A549 (cell line): ENCODE data around the gene POLR1E. TPM values are rescaled to one million over a fixed set of nuclear protein-coding genes. Genes with fewer than 3 reads are reported as not detected.

Experiments
- ATAC-seq, 2 experiments: fragments of 200-7000 bp in 1 of 2; fragments of >200 bp in 1 of 2; cut with Nextera tagmentation in 1 of 2; cut with Tn5 transposase in 1 of 2; 3 replicates each; pipeline versions ENCODE4 v1.8.0 to v1.9.1; 2018 to 2020; ENCODE audit warnings: mild to moderate bottlenecking in 1 of 2, moderate library complexity in 1 of 2
- CTCF ChIA-PET: fragments of 300-600 bp; sonication (Branson Sonifier 250); formaldehyde crosslinking; extraction: SDS; loops from one replicate; lab custom pipeline; 2021; ENCODE audit warnings: antibody characterized with exemption, inconsistent platforms; lab: Yijun Ruan, JAX
- POLR2A ChIA-PET: fragments of 350-600 bp; formaldehyde crosslinking; extraction: SDS; loops from one replicate; lab custom pipeline; 2021; ENCODE audit warnings: antibody characterized with exemption, inconsistent platforms; lab: Yijun Ruan, JAX
- DNase-seq, 2 experiments: peaks; one replicate each; pipeline versions ENCODE4 v3.0.0 to v3.0.0-alpha.2; 2011 to 2016; ENCODE audit warnings: low read depth in 1 of 2, low spot score in 1 of 2
- FAIRE-seq: peaks from 2 replicates; lab custom pipeline; 2011; peaks lifted over from hg19 to GRCh38; lab: Jason Lieb, UNC
- H3K27ac ChIP-seq, 2 experiments: fragments of >200 bp; sonication (Bioruptor Twin); formaldehyde crosslinking; 3 replicates each; pipeline ENCODE4 v1.5.1; 2016 to 2017
- H3K4me1 ChIP-seq: fragments of >200 bp; sonication (Bioruptor Twin); formaldehyde crosslinking; 3 replicates; pipeline ENCODE4 v1.6.1; 2016
- H3K4me2 ChIP-seq: fragments of >200 bp; sonication (Bioruptor Twin); formaldehyde crosslinking; 3 replicates; pipeline ENCODE4 v1.6.1; 2016
- H3K4me3 ChIP-seq: fragments of >200 bp; sonication (Bioruptor Twin); formaldehyde crosslinking; 3 replicates; pipeline ENCODE4 v1.5.1; 2016
- H3K9me3 ChIP-seq: fragments of >200 bp; sonication (Bioruptor Twin); formaldehyde crosslinking; 3 replicates; pipeline ENCODE4 v1.6.1; 2016
- ATOH8 ChIP-seq: fragments of 250-450 bp; sonication (Bioruptor Pico); IDR thresholded peaks from 2 replicates; pipeline ENCODE4 v1.5.0; 2020; ENCODE audit warnings: low read depth, mild to moderate bottlenecking, moderate library complexity
- CHD2 ChIP-seq: fragments of 150-350 bp; IDR thresholded peaks from 2 replicates; pipeline ENCODE4 v1.6.1; 2014; ENCODE audit warnings: low read length; ENCODE audit not compliant: partially characterized antibody
- CTCF ChIP-seq: fragments of >200 bp; sonication (Bioruptor Twin); formaldehyde crosslinking; IDR thresholded peaks from 3 replicates; pipeline ENCODE4 v1.5.1; 2016
- FOSL2 ChIP-seq, 2 experiments: fragments of 450-650 bp in 1 of 2; fragments of >200 bp in 1 of 2; sonication (Bioruptor Twin) in 1 of 2; formaldehyde crosslinking; IDR thresholded peaks; 2 replicates each; pipeline versions ENCODE4 v1.5.0 to v1.6.1; 2016 to 2020; ENCODE audit warnings: mild to moderate bottlenecking in 1 of 2, moderate library complexity in 1 of 2
- GATA3 ChIP-seq: IDR thresholded peaks from 2 replicates; pipeline ENCODE4 v1.6.1; 2012; ENCODE audit warnings: borderline replicate concordance
- HEYL ChIP-seq: fragments of 250-450 bp; sonication (Bioruptor Pico); IDR thresholded peaks from 2 replicates; pipeline ENCODE4 v1.8.0; 2021; ENCODE audit warnings: mild to moderate bottlenecking, moderate library complexity
- HMGXB4 ChIP-seq: fragments of 250-450 bp; sonication (Bioruptor Pico); IDR thresholded peaks from 2 replicates; pipeline ENCODE4 v1.5.0; 2021; ENCODE audit warnings: mild to moderate bottlenecking, moderate library complexity, borderline replicate concordance
- HOXA7 ChIP-seq: fragments of 250-450 bp; sonication (Bioruptor Pico); IDR thresholded peaks from 2 replicates; pipeline ENCODE4 v1.5.0; 2020; ENCODE audit warnings: mild to moderate bottlenecking, moderate library complexity
- HOXB13 ChIP-seq: fragments of 250-450 bp; sonication (Bioruptor Pico); IDR thresholded peaks from 2 replicates; pipeline ENCODE4 v1.5.0; 2020; ENCODE audit warnings: low read depth, mild to moderate bottlenecking, moderate library complexity
- MAZ ChIP-seq: fragments of 150-350 bp; IDR thresholded peaks from 2 replicates; pipeline ENCODE4 v1.6.1; 2014; ENCODE audit warnings: antibody characterized with exemption, low read depth, low read length, borderline replicate concordance
- NPAS2 ChIP-seq: fragments of 250-450 bp; sonication (Bioruptor Pico); IDR thresholded peaks from 2 replicates; pipeline ENCODE4 v1.8.0; 2022; ENCODE audit warnings: mild to moderate bottlenecking, moderate library complexity, borderline replicate concordance
- PBX3 ChIP-seq: IDR thresholded peaks from 2 replicates; pipeline ENCODE4 v1.6.1; 2012
- POLR2AphosphoS2 ChIP-seq: conservative IDR thresholded peaks from 2 replicates; pipeline ENCODE4 v1.6.1; 2012; ENCODE audit warnings: low read length, improper control_type of control experiment, inconsistent platforms
- RAD21 ChIP-seq, 2 experiments: fragments of >200 bp in 1 of 2; sonication (Bioruptor Twin) in 1 of 2; formaldehyde crosslinking in 1 of 2; IDR thresholded peaks in 1 of 2; conservative IDR thresholded peaks in 1 of 2; 2 replicates in 1 of 2; 3 replicates in 1 of 2; pipeline ENCODE4 v1.6.1; 2012 to 2018; ENCODE audit warnings: inconsistent platforms in 1 of 2
- RCOR1 ChIP-seq: fragments of 150-350 bp; IDR thresholded peaks from 2 replicates; pipeline ENCODE4 v1.6.1; 2014; ENCODE audit warnings: antibody characterized with exemption, low read length, low read depth
- REST ChIP-seq: fragments of 200-600 bp; sonication (generic); IDR thresholded peaks from 2 replicates; pipeline ENCODE4 v1.6.1; 2016; ENCODE audit warnings: antibody characterized with exemption, mild to moderate bottlenecking, moderate library complexity
- SREBF2 ChIP-seq: fragments of 450-650 bp; IDR thresholded peaks from 2 replicates; pipeline ENCODE4 v1.6.1; 2014; ENCODE audit warnings: mild to moderate bottlenecking, moderate library complexity
- TFCP2L1 ChIP-seq: fragments of 250-450 bp; sonication (Bioruptor Pico); IDR thresholded peaks from 2 replicates; pipeline ENCODE4 v1.5.0; 2021; ENCODE audit warnings: mild to moderate bottlenecking
- WGBS: methylation state at CpG from one replicate; pipeline ENCODE4 v1.1.6; 2017; ENCODE audit errors: missing lambda C conversion rate; 5-methylcytosine and 5-hydroxymethylcytosine counted together
- polyA plus RNA-seq, 4 experiments: library from polyadenylated mRNA; depleted of rRNA in 3 of 4; stranded (reverse); fragments of >200 nt; fragmentation: RNase III in 1 of 4; extraction: RNeasy Plus Mini Kit Qiagen cat#74134 plus additional on column Dnase treatment in 1 of 4; gene quantifications; 2 replicates in 3 of 4; 3 replicates in 1 of 4; pipeline ENCODE4 v1.2.3, GENCODE V29; 2011 to 2017

Gene POLR1E
- polyA plus RNA-seq, 2 of the 4 experiments (the other 2 are of a cell fraction) = 41.9 to 47.2 TPM

GRCh38 chr9:37442556-37442955 lies 43.2 kb upstream of the POLR1E start:
- peaks cover 16% of the 10 kb centered on the region for H3K4me1 ChIP-seq
- FAIRE-seq = no peak
- H3K4me3 ChIP-seq = no peak overlapping the region
- no peak overlapping the region for H3K27ac ChIP-seq
- no peak for DNase-seq
- no peak for ATAC-seq
- TF ChIP-seq FOSL2 (IDR thresholded peaks at IDR 0.05) (no peak), FOSL2 (CRISPR knock-in tag; IDR thresholded peaks at IDR 0.05) (no peak), POLR2AphosphoS2 (no peak), HMGXB4 (CRISPR knock-in tag) (no peak)
- CTCF ChIA-PET = interaction anchor here (0.8 to 2.5 kb wide), 4 partner anchors 10 to 435 kb away, joined by 3 to 8 read pairs (median 4); no protein-coding TSS in a partner anchor
- POLR2A ChIA-PET = interaction anchor here (1.3 kb wide), 1 partner anchor 23 kb away, joined by 12 read pairs; the partner anchor contains the start of gene ZBTB5
- H3K9me3 ChIP-seq = no peaks in the 10 kb centered on the region
- H3K4me2 ChIP-seq = no peak overlapping the region
- WGBS = 87% methylated on average over 2 of the region's 2 CpGs

- ChIA-PET CTCF (interaction anchor here (2.5 kb wide), 1 partner anchor 28 kb away, joined by 8 read pairs; no protein-coding TSS in a partner anchor), POLR2A (no interaction called here)
- DNase-seq (no peak), FAIRE-seq (no peak), ATAC-seq (no peak)
- Histone ChIP-seq H3K9me3 (no peaks in the 10 kb centered on the region), H3K4me1 (peaks cover 16% of the 10 kb centered on the region), H3K4me2 (no peak overlapping the region), H3K27ac (no peak overlapping the region), H3K4me3 (no peak overlapping the region)
- TF ChIP-seq CTCF = no peak
- TF ChIP-seq NPAS2 = no peak
- TF ChIP-seq HOXB13 (CRISPR knock-in tag) = no peak
- TF ChIP-seq PBX3 = no peak
- no peak for TF ChIP-seq TFCP2L1 (CRISPR knock-in tag)
- no peak for TF ChIP-seq ATOH8 (CRISPR knock-in tag)
- no peak for TF ChIP-seq MAZ
- no peak for TF ChIP-seq REST
- no peak for TF ChIP-seq RCOR1
- no peak for TF ChIP-seq SREBF2
- TF ChIP-seq HOXA7 (CRISPR knock-in tag) = no peak
- no peak for TF ChIP-seq GATA3
- no peak for TF ChIP-seq CHD2
- TF ChIP-seq RAD21 (conservative IDR thresholded peaks at IDR 0.05 in 1 of 2, IDR thresholded peaks at IDR 0.05 in 1 of 2) = no peak
- TF ChIP-seq HEYL = no peak
- 92% methylated on average over 5 of the region's 5 CpGs for WGBS
Observed at GRCh38 chr9:37443566-37443965, 42.2 kb upstream of the POLR1E start.
